ENCODE data around the gene NCK2.

Gene NCK2

DNA sequence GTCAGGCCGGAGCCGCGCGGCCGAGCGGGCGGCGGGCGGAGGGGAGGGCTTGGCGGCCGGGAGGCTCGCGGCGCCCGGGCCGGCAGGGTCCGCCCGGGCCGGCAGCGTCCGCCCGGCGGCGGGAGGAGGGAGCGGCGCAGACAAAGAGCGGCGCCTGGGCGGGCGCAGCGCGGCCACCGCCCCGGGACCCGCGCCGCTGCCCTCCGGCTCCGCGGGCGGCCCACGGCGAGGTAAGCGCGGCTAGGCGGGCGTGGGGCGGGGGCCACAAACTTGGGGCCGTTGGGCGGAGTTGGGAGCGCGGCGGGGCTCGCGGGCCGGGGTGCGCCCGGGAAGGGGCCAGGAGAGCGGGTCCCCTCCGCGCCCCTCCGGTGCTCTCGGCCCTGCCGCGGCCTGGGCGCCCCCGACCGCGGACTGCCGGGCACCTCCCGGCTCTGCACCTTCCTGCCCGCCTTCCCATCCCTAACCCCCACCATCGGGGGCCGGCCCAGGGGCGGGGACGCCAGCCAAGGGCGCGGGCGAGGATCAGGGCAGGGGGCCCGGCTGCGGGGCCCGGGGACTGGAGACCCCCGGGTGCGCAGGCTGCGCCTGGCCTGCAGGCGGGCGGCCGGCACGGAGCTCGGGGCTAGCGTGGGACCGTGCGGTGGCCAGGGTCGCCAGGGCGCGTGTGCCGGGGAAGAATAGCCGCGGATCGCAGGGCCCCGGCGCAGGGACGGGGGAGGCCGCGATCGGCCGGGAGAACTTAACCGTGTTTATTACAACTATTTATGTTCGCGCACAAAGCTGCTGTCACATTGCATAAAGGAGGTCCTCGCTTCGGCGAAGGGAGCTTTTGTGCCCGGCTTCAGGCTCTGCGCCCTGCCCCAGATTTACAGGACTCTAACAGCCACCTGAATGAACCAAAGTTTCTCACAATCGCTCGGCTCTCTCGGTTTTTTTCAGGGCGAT lies at the start of gene NCK2:
NCK2 (plus strand) TSS at position 4 of the 945 bp plus-strand sequence. CDS start 110,152 bp downstream, outside the sequence.
- DNase-seq: no peak

GRCh38 chr2:105697781-105698449 lies 46.8 kb upstream of the NCK2 start:
- DNase-seq: no peak

DNA sequence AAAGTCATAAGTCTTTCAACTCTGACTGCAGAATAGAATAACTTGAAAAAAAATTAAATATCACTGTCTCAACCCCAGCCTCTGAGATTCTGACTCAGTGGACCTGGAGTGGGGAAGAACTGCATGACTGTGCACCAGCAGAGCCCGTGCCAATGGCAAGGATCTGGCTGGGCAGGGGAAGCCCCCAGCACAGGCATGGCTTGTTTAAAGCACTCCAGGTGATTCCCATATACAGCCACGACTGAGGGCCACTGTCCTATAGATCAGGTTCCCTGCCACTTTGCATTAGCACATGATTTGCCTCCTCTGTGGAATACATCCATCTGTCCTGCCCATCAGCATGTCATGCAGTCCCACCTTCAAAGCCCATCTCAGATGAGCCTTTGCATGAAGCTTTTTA lies 45.9 kb upstream of the NCK2 start:
- no peak for DNase-seq

- no peak for DNase-seq
Measured at GRCh38 chr2:105701042-105701441, 43.7 kb upstream of the NCK2 start.

DNA sequence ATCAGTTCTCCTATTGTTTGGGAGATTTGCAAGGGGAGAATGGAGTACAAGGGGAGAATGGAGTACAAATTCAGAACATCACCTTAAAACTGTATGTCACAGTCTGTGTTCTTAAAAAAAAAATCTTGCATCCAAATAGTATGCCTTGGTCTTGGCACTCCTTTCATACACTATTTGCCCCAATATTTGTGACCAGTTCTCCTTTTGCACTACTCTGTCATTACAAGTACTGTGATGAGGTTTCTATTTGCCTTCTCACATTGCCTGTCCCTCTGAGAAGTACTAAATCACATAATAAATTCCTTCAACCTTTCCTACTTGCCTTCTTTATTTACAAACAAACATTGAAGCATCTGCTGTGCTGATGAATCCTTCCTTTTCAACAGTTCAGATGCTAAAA lies 36.0 kb upstream of the NCK2 start:
- DNase-seq: no peak

- no peak for DNase-seq
Measured at GRCh38 chr2:105711394-105711793, 33.3 kb upstream of the NCK2 start.

GRCh38 chr2:105712166-105712915 lies 32.4 kb upstream of the NCK2 start:
- DNase-seq: peak; percentile 30

GRCh38 chr2:105712981-105713596 lies 31.6 kb upstream of the NCK2 start:
- no peak for DNase-seq

GRCh38 chr2:105714141-105714540 lies 30.6 kb upstream of the NCK2 start:
- no peak for DNase-seq

DNA sequence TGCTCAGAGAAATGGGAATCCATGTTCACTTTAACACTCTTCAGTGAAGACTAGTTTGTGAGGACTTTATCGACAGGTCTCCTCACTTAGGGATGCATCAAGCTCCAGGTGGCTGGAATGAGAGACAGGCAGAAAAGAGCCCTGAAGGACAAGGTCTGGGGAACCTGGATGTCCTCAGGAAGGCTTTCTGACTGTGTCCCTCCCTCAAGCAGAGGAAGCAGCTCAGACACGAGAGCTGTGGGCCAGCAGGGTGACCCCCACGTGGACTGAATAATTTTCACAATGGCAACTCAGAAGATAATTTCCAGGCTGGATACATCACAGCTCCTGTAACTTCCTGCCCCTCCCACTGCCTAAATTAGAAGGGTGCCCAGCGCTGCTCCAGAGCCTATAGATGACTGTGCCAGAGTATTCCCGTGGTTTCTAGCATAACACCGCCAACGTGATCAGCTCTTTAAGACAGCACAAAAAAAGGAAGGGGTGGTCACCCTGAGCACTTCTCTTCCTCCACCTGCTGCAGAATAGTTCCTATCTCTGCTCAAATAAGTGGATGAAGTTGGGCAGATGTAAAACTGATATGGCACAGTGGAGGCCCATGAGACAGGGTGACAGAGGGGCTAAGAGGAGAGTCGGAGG lies 25.7 kb upstream of the NCK2 start:
- DNase-seq: no peak

GRCh38 chr2:105721991-105722511 lies 22.7 kb upstream of the NCK2 start:
- DNase-seq: no peak

DNA sequence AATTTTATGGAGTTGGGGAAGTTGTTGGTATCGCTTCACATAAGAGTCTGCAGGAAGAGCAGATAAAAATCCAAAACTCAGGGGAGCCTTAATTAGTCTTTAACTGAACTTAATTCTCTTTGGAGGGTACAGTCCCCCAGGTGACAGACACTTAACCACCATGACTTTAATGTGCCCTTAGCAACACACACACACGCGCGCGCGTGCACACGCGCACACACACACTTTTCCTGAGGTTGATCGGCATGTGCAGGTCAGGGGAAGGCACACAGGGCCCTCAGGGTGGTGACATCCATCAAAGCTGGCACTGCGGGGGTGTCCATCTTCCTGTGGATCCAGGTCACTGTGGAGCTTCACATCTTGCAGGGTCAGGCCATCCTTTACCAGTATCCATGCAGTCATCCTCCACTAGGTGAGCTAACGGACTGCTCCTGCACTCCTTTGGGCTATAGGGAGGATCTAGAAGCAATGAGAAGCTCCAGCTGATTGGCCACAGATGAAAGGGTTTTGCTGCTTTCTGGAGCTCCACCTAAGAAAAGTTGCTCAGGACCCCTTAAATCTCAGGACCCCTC lies 21.9 kb upstream of the NCK2 start:
- no peak for DNase-seq

DNA sequence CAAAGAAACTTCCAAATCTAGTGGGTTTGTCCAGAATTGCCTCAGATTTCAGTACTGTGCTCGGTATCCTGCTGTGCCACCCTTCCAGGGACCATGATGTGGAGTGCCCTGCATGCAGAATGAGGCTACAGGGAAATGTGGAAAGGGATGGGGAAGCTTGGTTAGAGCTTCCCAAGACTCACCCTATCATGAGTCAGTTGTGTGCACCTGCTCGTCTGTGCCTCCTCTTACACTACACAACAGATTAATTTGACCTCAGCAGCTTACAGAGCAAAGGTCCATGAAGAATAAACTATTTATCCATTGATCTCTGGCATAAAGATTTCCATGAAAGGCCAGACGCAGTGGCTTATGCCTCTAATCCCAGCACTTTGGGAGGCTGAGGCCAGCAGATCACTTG lies 21.3 kb upstream of the NCK2 start:
- DNase-seq: no peak

DNA sequence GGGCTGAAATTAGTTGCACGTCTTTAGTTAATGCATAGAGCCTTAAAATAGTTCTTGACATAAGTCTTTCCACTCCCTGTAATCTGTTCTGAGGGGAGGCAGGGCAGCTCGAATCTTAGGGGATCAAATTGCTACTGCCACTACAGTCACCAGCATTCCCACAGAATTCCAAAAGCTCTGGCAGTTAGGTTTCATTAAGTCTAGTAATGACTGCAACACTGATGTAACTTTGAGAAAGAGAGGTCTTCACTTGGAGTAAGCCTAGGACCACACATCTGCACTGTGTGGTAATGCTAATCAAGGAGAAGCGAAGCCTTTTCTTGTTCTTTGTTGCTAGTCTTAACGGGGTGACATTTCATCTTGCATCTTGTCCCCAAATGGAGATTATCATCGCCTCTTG lies 19.3 kb upstream of the NCK2 start:
- no peak for DNase-seq

DNA sequence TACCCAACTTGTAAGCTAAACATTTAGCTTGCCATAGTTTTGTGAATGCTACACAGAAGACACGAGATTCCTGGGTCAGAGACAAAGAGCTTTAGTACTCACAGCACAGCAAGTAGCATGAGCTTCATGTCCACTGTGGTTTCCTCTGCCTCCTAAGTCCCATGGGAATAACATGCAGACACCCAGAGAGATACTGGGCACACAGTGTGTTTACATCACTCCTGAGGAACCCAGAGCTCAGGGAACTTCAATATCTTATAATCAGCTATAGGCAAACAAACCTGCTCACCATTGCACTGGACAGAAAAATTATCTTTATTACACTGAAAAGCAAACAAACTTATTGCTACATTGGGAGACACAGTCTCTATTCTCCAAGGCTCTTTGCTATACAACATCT lies 14.5 kb upstream of the NCK2 start:
- DNase-seq: no peak

- no peak for DNase-seq
Measured at GRCh38 chr2:105731511-105731910, 13.2 kb upstream of the NCK2 start.

- DNase-seq: no peak
Measured at GRCh38 chr2:105732101-105732500, 12.6 kb upstream of the NCK2 start.

DNA sequence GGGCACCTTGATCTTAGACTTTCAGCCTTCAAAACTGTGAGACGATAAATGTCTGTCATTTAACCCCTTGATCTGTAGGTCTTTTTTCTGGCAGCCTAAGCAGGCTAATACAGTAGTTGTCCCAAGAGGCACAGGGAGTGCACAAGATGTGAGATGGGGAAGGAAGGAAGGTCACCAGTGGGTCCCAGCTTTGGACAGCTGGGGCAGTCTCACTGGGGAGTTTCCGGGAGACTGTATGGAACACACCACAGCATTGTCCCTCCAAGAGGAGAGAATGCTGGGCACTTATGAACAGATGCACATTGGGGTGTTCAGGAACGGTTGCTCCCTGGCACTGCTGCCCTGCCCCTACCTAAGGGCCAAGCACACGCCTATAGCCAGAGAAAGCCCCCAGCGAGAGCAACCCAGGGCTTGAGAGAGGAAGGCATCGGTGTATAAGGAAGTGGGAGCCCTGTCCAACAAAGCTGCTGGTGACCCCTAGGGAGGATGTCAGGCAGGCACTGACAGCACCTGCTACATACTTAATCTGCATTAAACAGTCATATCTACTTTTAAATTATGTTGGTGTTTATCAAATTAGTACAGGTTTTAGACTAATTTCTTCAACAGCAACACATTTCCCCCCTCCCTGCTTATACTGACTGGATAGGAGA lies 11.6 kb upstream of the NCK2 start:
- no peak for DNase-seq

GRCh38 chr2:105733875-105734274 lies 10.8 kb upstream of the NCK2 start:
- DNase-seq: no peak

GRCh38 chr2:105734762-105735538 lies 9.8 kb upstream of the NCK2 start:
- DNase-seq: no peak

DNA sequence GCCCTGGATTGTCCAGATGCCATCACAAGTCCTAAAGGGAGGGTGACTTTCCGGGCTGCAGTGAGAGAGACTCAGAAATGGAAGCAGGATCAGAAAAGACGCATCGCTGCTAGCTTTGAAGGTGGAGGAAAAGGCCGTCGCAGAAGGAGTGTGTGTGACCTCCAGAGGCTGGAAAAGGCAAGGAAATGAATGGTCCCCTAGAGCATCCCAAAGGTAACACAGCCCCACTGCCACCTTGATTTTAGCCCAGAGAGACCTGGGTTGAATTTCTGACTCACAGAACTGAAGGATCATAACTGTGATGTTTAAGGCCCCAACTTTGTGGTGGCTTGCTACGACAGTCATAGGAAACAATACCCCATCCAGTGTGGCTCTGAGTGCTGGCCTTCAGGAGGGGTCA lies 8.6 kb upstream of the NCK2 start:
- no peak for DNase-seq

All from NCI-H2171 (cell line).